Sigmoid colon (tissue), 7 donors: ENCODE measurements around the gene SLC2A6. TPM values are rescaled to one million over a fixed set of nuclear protein-coding genes. Genes with fewer than 3 reads are reported as not detected.

Experiments used
- DNase-seq: peaks from one replicate; pipeline ENCODE4 v3.0.0-alpha.2; 2019
- H3K27ac ChIP-seq, 4 donors: fragments of 200-600 bp; sonication (generic); one replicate each; pipeline ENCODE4 v1.5.1; 2016 to 2019; ENCODE audit warnings: mild to moderate bottlenecking in 1 of 4
- H3K27me3 ChIP-seq, 3 donors: fragments of 200-600 bp; sonication (generic); one replicate each; pipeline ENCODE4 v1.5.1; 2019; ENCODE audit warnings: mild to moderate bottlenecking in 1 of 3
- H3K36me3 ChIP-seq, 4 donors: fragments of 200-600 bp; sonication (generic); one replicate each; pipeline ENCODE4 v1.5.1; 2016 to 2019
- H3K4me1 ChIP-seq, 4 donors: fragments of 200-600 bp; sonication (generic); one replicate each; pipeline ENCODE4 v1.5.1; 2017 to 2019
- H3K4me3 ChIP-seq, 4 donors: fragments of 200-600 bp; sonication (generic); one replicate each; pipeline ENCODE4 v1.5.1; 2017 to 2019; ENCODE audit warnings: mild to moderate bottlenecking in 2 of 4, moderate library complexity in 1 of 4
- H3K9me3 ChIP-seq, 4 donors: fragments of 200-600 bp in 3 of 4; sonication (generic) in 3 of 4; one replicate each; pipeline versions ENCODE4 v1.5.1 to v1.6.1; 2013 to 2019
- CTCF ChIP-seq, 4 experiments: fragments of 450-650 bp in 3 of 4; fragments of 200-600 bp in 1 of 4; IDR thresholded peaks; one replicate each; pipeline ENCODE4 v1.5.1; 2016 to 2019; ENCODE audit warnings: antibody characterized with exemption in 4 of 4, mild to moderate bottlenecking in 3 of 4, moderate library complexity in 2 of 4
- EP300 ChIP-seq, 4 donors: sonication (generic); formaldehyde crosslinking; IDR thresholded peaks; one replicate each; pipeline ENCODE4 v1.6.1; 2017; ENCODE audit warnings: antibody characterized with exemption in 4 of 4
- POLR2A ChIP-seq, 2 donors: fragments of 450-650 bp; IDR thresholded peaks; one replicate each; pipeline ENCODE4 v1.6.1; 2016; ENCODE audit warnings: antibody characterized with exemption in 2 of 2, mild to moderate bottlenecking in 2 of 2, moderate library complexity in 2 of 2
- POLR2AphosphoS5 ChIP-seq, 4 donors: sonication (generic); formaldehyde crosslinking; IDR thresholded peaks; one replicate each; pipeline ENCODE4 v1.6.1; 2017; ENCODE audit warnings: antibody characterized with exemption in 4 of 4
- WGBS, 2 donors: extraction: QIAGEN DNeasy Blood & Tissue Kit; methylation state at CpG; one replicate each; pipeline ENCODE4 v1.1.7; 2013; 5-methylcytosine and 5-hydroxymethylcytosine counted together
- intact Hi-C: fragments of 100-400 bp; cut with DNase I; formaldehyde crosslinking; loops from one replicate; pipeline ENCODE4 v1.15.1; 2023
- polyA plus RNA-seq, 3 donors: library from polyadenylated mRNA; stranded (reverse); fragments of 200-250 nt; gene quantifications; one replicate each; pipeline ENCODE4 v1.2.3, GENCODE V29; 2013
- total RNA-seq, 4 donors: library from RNA; depleted of rRNA; stranded (reverse); fragments of >200 nt; gene quantifications; one replicate each; pipeline ENCODE4 v1.1.0, GENCODE V29; 2016
- donor health status: healthy with polysubstance abuse.
- donor health status: Bipolar disorder and iron deficiency.
- donor health status: healthy.

SLC2A6 gene
- total and polyA plus RNA-seq, 7 donors, result 1.2 to 8.2 (median 1.8) TPM

GRCh38 chr9:133516961-133517350 is 38.1 kb upstream of the SLC2A6 start:
- Histone ChIP-seq H3K4me3 (no peak overlapping the region), H3K36me3 (no peaks in the 10 kb centered on the region), H3K9me3 (no peaks in the 10 kb centered on the region), H3K27me3 (peaks cover 0 to 12% (median 7%) of the 10 kb centered on the region in 3 donors), H3K4me1 (peaks cover 0 to 5% (median 2%) of the 10 kb centered on the region in 4 donors), H3K27ac (no peak overlapping the region)
- no peak for TF ChIP-seq CTCF (IDR thresholded peaks at IDR 0.05)
- no peak for TF ChIP-seq POLR2AphosphoS5 (IDR thresholded peaks at IDR 0.05)
- intact Hi-C loops, result no loop called here
- 91 to 92% methylated on average over 9 of the region's 9 CpGs for WGBS, 2 donors
- DNase-seq, result no peak

GRCh38 chr9:133516256-133516960 is 37.5 kb upstream of the SLC2A6 start:
- DNase-seq, result no peak
- H3K4me1 ChIP-seq, result peaks cover 0 to 5% (median 2%) of the 10 kb centered on the region in 4 donors
- H3K4me3 ChIP-seq, result no peak overlapping the region
- intact Hi-C loops, result no loop called here
- 75 to 86% methylated on average over 11 of the region's 11 CpGs for WGBS, 2 donors
- TF ChIP-seq CTCF (IDR thresholded peaks at IDR 0.05) (no peak), POLR2A (IDR thresholded peaks at IDR 0.05) (no peak), EP300 (IDR thresholded peaks at IDR 0.05) (no peak), POLR2AphosphoS5 (IDR thresholded peaks at IDR 0.05) (no peak)
- no peaks in the 10 kb centered on the region for H3K36me3 ChIP-seq
- peaks cover 0 to 12% (median 7%) of the 10 kb centered on the region in 3 donors for H3K27me3 ChIP-seq
- H3K27ac ChIP-seq, result no peak overlapping the region
- no peaks in the 10 kb centered on the region for H3K9me3 ChIP-seq

- Histone ChIP-seq H3K4me1 (peaks cover 0 to 5% (median 2%) of the 10 kb centered on the region in 4 donors), H3K4me3 (no peak overlapping the region), H3K9me3 (no peaks in the 10 kb centered on the region), H3K27me3 (peaks cover 0 to 12% (median 7%) of the 10 kb centered on the region in 3 donors), H3K36me3 (no peaks in the 10 kb centered on the region), H3K27ac (no peak overlapping the region)
- intact Hi-C loops, result no loop called here
- TF ChIP-seq POLR2A (IDR thresholded peaks at IDR 0.05) (no peak), POLR2AphosphoS5 (IDR thresholded peaks at IDR 0.05) (no peak), EP300 (IDR thresholded peaks at IDR 0.05) (no peak), CTCF (IDR thresholded peaks at IDR 0.05) (no peak)
- no peak for DNase-seq
- WGBS, 2 donors, result 92% methylated on average over 17 of the region's 17 CpGs
These were observed 36.8 kb upstream of the SLC2A6 start for GRCh38 chr9:133515615-133516255.

- no peak for TF ChIP-seq POLR2A (IDR thresholded peaks at IDR 0.05)
- no peak for TF ChIP-seq EP300 (IDR thresholded peaks at IDR 0.05)
- no peak for TF ChIP-seq CTCF (IDR thresholded peaks at IDR 0.05)
- no peak for TF ChIP-seq POLR2AphosphoS5 (IDR thresholded peaks at IDR 0.05)
- Histone ChIP-seq H3K36me3 (no peaks in the 10 kb centered on the region), H3K27me3 (peaks cover 0 to 12% (median 7%) of the 10 kb centered on the region in 3 donors), H3K27ac (no peak overlapping the region), H3K4me1 (peaks cover 0 to 5% (median 2%) of the 10 kb centered on the region in 4 donors), H3K4me3 (no peak overlapping the region), H3K9me3 (no peaks in the 10 kb centered on the region)
- intact Hi-C loops, result no loop called here
- 79 to 90% methylated on average over 10 of the region's 10 CpGs for WGBS, 2 donors
- DNase-seq, result no peak
These were observed 36.3 kb upstream of the SLC2A6 start for GRCh38 chr9:133515240-133515610.
